HEK293 (cell line): ENCODE results near the gene CSF2.

ENCODE experiments used
- CTCF ChIA-PET: fragments of 350-600 bp; formaldehyde crosslinking; extraction: SDS; loops from one replicate; lab custom pipeline; 2021; ENCODE audit warnings: antibody characterized with exemption; lab: Yijun Ruan, JAX
- POLR2A ChIA-PET: fragments of 300-600 bp; formaldehyde crosslinking; extraction: SDS; loops from one replicate; lab custom pipeline; 2020; ENCODE audit warnings: antibody characterized with exemption, inconsistent platforms; lab: Yijun Ruan, JAX
- H3K27ac ChIP-seq: fragments of 200-500 bp; sonication (Bioruptor generic); 2 replicates; pipeline ENCODE4 v1.5.1; 2014; ENCODE audit warnings: low read depth, low read length, control low read depth, inconsistent platforms; ENCODE audit errors: extremely low read depth
- H3K36me3 ChIP-seq, 2 experiments: fragments of 200-500 bp in 1 of 2; sonication (Bioruptor generic) in 1 of 2; 1 replicate in 1 of 2; 2 replicates in 1 of 2; pipeline ENCODE4 v1.5.1; 2014 to 2017; ENCODE audit warnings: inconsistent platforms in 2 of 2, low read length in 2 of 2; ENCODE audit not compliant: control insufficient read depth in 2 of 2, insufficient read depth in 1 of 2
- H3K4me1 ChIP-seq: fragments of 200-500 bp; sonication (Bioruptor generic); 2 replicates; pipeline ENCODE4 v1.5.1; 2014; ENCODE audit warnings: mild to moderate bottlenecking, low read length, inconsistent platforms; ENCODE audit not compliant: control insufficient read depth, insufficient read depth
- H3K4me3 ChIP-seq: 2 replicates; pipeline ENCODE4 v1.5.1; 2011; ENCODE audit warnings: low read depth, mild to moderate bottlenecking, control low read depth, low read length, moderate library complexity
- H3K9me3 ChIP-seq: fragments of 200-500 bp; sonication (Bioruptor generic); 2 replicates; pipeline ENCODE4 v1.5.1; 2014; ENCODE audit warnings: low read depth, low read length, inconsistent platforms; ENCODE audit not compliant: control insufficient read depth, insufficient read depth
- IKZF3 ChIP-seq: fragments of 450-650 bp; IDR thresholded peaks from 2 replicates; pipeline ENCODE4 v1.5.0; 2018; ENCODE audit warnings: missing biosample characterization, mild to moderate bottlenecking, missing genetic modification characterization, moderate library complexity
- ZBTB20 ChIP-seq: fragments of 450-650 bp; formaldehyde crosslinking; IDR thresholded peaks from 2 replicates; pipeline ENCODE4 v1.5.1; 2016; ENCODE audit warnings: missing biosample characterization, missing genetic modification characterization
- ZBTB48 ChIP-seq: fragments of 450-650 bp; formaldehyde crosslinking; IDR thresholded peaks from 2 replicates; pipeline ENCODE4 v1.5.1; 2016; ENCODE audit warnings: missing biosample characterization, missing genetic modification characterization
- ZBTB7A ChIP-seq: fragments of 450-650 bp; formaldehyde crosslinking; IDR thresholded peaks from 2 replicates; pipeline ENCODE4 v1.5.1; 2016; ENCODE audit warnings: low read depth, missing biosample characterization, missing genetic modification characterization
- ZEB2 ChIP-seq: fragments of 450-650 bp; formaldehyde crosslinking; IDR thresholded peaks from 2 replicates; pipeline ENCODE4 v1.5.1; 2016; ENCODE audit warnings: missing biosample characterization, missing genetic modification characterization
- ZIC2 ChIP-seq: fragments of 450-650 bp; formaldehyde crosslinking; IDR thresholded peaks from 2 replicates; pipeline ENCODE4 v1.5.1; 2016; ENCODE audit warnings: missing biosample characterization, missing genetic modification characterization
- ZNF10 ChIP-seq: fragments of 450-650 bp; formaldehyde crosslinking; IDR thresholded peaks from 2 replicates; pipeline ENCODE4 v1.5.1; 2017; ENCODE audit warnings: missing biosample characterization, missing genetic modification characterization
- ZNF248 ChIP-seq: fragments of 450-650 bp; formaldehyde crosslinking; IDR thresholded peaks from 2 replicates; pipeline ENCODE4 v1.5.1; 2017; ENCODE audit warnings: missing biosample characterization, missing genetic modification characterization
- ZNF335 ChIP-seq: fragments of 450-650 bp; formaldehyde crosslinking; conservative IDR thresholded peaks from 2 replicates; pipeline ENCODE4 v1.5.1; 2016; ENCODE audit warnings: missing biosample characterization, missing genetic modification characterization
- ZNF623 ChIP-seq: fragments of 450-650 bp; formaldehyde crosslinking; IDR thresholded peaks from 2 replicates; pipeline ENCODE4 v1.5.1; 2016; ENCODE audit warnings: missing biosample characterization, missing genetic modification characterization
- ZNF660 ChIP-seq: fragments of 450-650 bp; IDR thresholded peaks from 2 replicates; pipeline ENCODE4 v1.5.1; 2018; ENCODE audit warnings: missing biosample characterization, mild to moderate bottlenecking, missing genetic modification characterization
- ZNF664 ChIP-seq: fragments of 450-650 bp; formaldehyde crosslinking; IDR thresholded peaks from 2 replicates; pipeline ENCODE4 v1.5.1; 2016; ENCODE audit warnings: missing biosample characterization, missing genetic modification characterization
- ZNF704 ChIP-seq: fragments of 450-650 bp; formaldehyde crosslinking; IDR thresholded peaks from 2 replicates; pipeline ENCODE4 v1.5.1; 2016; ENCODE audit warnings: missing biosample characterization, missing genetic modification characterization
- TF ChIP-seq, protein P1 (sequence below): fragments of 450-650 bp; formaldehyde crosslinking; IDR thresholded peaks from 2 replicates; pipeline ENCODE4 v1.5.1; 2016; ENCODE audit warnings: missing biosample characterization, missing genetic modification characterization
- TF ChIP-seq, protein P2 (sequence below): fragments of 450-650 bp; formaldehyde crosslinking; IDR thresholded peaks from 2 replicates; pipeline ENCODE4 v1.5.1; 2016; ENCODE audit warnings: missing biosample characterization, missing genetic modification characterization
- TF ChIP-seq, protein P3 (sequence below): fragments of 450-650 bp; formaldehyde crosslinking; IDR thresholded peaks from 2 replicates; pipeline ENCODE4 v1.5.1; 2017; ENCODE audit warnings: missing biosample characterization, missing genetic modification characterization
- TF ChIP-seq, protein P4 (sequence below): fragments of 450-650 bp; formaldehyde crosslinking; IDR thresholded peaks from 2 replicates; pipeline ENCODE4 v1.5.1; 2016; ENCODE audit warnings: missing biosample characterization, missing genetic modification characterization
- TF ChIP-seq, protein P5 (sequence below): fragments of 450-650 bp; formaldehyde crosslinking; IDR thresholded peaks from 2 replicates; pipeline ENCODE4 v1.5.1; 2016; ENCODE audit warnings: missing biosample characterization, missing genetic modification characterization

Gene CSF2

DNA sequence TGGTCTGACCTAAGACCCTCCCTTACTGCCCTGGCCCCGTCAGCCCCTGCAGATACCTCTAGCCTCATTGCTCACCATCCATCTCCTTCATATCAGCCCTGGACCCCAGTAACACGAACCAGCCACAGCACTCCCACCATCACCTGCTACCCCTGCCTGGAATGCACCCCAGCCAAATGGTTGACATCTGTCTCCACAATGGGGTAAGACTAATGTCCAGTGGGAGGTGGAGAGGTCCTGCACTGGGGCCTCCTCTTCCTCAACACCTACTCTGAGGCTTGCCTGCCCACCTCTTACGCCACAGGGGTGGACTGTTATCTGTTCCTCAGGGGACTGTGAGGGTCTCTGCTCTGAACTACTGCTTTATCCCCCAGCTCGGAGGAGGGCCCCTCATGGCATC is 12.1 kb downstream of the CSF2 start:
- POLR2A ChIA-PET, result no interaction called here
- TF ChIP-seq ZBTB7A (tag by site-specific recombination) (no peak), IKZF3 (tag by site-specific recombination) (no peak), ZBTB20 (tag by site-specific recombination) (no peak), ZNF10 (tag by site-specific recombination) (peak; percentile 17; the same call in 1 of the 2 replicates), ZNF704 (tag by site-specific recombination) (no peak)

GRCh38 chr5:132086277-132086794 is 12.7 kb downstream of the CSF2 start:
- Histone ChIP-seq H3K4me1 (0 out of 2 replicates have a peak, but pooled peaks cover 6% of the 10 kb centered on the region), H3K36me3 (no peaks in the 10 kb centered on the region), H3K27ac (no peak overlapping the region), H3K4me3 (no peak overlapping the region), H3K9me3 (no peaks in the 10 kb centered on the region)
- ChIA-PET POLR2A (no interaction called here), CTCF (interaction anchor here (0.7 to 1.5 kb wide), 3 partner anchors 48 to 290 kb away, joined by 3 read pairs; no protein-coding TSS in a partner anchor)
- TF ChIP-seq ZNF248 (tag by site-specific recombination) (no peak), ZEB2 (tag by site-specific recombination) (0 out of 2 replicates have a peak, but pooled peaks have one; percentile 23), ZNF664 (tag by site-specific recombination) (no peak), ZNF660 (tag by site-specific recombination) (peak; percentile 35; the same call in 1 of the 2 replicates), ZNF623 (tag by site-specific recombination) (0 out of 2 replicates have a peak, but pooled peaks have one; percentile 9), ZBTB48 (peak; percentile 48; the same call in 1 of the 2 replicates), ZNF335 (peak; percentile 39; the same call in 1 of the 2 replicates), ZIC2 (tag by site-specific recombination) (0 out of 2 replicates have a peak, but pooled peaks have one; percentile 19)
- TF ChIP-seq, protein P1, sequence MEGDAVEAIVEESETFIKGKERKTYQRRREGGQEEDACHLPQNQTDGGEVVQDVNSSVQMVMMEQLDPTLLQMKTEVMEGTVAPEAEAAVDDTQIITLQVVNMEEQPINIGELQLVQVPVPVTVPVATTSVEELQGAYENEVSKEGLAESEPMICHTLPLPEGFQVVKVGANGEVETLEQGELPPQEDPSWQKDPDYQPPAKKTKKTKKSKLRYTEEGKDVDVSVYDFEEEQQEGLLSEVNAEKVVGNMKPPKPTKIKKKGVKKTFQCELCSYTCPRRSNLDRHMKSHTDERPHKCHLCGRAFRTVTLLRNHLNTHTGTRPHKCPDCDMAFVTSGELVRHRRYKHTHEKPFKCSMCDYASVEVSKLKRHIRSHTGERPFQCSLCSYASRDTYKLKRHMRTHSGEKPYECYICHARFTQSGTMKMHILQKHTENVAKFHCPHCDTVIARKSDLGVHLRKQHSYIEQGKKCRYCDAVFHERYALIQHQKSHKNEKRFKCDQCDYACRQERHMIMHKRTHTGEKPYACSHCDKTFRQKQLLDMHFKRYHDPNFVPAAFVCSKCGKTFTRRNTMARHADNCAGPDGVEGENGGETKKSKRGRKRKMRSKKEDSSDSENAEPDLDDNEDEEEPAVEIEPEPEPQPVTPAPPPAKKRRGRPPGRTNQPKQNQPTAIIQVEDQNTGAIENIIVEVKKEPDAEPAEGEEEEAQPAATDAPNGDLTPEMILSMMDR (tag by site-specific recombination), result no peak
- TF ChIP-seq, protein P2, sequence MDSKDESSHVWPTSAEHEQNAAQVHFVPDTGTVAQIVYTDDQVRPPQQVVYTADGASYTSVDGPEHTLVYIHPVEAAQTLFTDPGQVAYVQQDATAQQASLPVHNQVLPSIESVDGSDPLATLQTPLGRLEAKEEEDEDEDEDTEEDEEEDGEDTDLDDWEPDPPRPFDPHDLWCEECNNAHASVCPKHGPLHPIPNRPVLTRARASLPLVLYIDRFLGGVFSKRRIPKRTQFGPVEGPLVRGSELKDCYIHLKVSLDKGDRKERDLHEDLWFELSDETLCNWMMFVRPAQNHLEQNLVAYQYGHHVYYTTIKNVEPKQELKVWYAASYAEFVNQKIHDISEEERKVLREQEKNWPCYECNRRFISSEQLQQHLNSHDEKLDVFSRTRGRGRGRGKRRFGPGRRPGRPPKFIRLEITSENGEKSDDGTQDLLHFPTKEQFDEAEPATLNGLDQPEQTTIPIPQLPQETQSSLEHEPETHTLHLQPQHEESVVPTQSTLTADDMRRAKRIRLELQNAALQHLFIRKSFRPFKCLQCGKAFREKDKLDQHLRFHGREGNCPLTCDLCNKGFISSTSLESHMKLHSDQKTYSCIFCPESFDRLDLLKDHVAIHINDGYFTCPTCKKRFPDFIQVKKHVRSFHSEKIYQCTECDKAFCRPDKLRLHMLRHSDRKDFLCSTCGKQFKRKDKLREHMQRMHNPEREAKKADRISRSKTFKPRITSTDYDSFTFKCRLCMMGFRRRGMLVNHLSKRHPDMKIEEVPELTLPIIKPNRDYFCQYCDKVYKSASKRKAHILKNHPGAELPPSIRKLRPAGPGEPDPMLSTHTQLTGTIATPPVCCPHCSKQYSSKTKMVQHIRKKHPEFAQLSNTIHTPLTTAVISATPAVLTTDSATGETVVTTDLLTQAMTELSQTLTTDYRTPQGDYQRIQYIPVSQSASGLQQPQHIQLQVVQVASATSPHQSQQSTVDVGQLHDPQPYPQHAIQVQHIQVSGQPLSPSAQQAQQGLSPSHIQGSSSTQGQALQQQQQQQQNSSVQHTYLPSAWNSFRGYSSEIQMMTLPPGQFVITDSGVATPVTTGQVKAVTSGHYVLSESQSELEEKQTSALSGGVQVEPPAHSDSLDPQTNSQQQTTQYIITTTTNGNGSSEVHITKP (tag by site-specific recombination), result peak; percentile 72
- TF ChIP-seq, protein P3, sequence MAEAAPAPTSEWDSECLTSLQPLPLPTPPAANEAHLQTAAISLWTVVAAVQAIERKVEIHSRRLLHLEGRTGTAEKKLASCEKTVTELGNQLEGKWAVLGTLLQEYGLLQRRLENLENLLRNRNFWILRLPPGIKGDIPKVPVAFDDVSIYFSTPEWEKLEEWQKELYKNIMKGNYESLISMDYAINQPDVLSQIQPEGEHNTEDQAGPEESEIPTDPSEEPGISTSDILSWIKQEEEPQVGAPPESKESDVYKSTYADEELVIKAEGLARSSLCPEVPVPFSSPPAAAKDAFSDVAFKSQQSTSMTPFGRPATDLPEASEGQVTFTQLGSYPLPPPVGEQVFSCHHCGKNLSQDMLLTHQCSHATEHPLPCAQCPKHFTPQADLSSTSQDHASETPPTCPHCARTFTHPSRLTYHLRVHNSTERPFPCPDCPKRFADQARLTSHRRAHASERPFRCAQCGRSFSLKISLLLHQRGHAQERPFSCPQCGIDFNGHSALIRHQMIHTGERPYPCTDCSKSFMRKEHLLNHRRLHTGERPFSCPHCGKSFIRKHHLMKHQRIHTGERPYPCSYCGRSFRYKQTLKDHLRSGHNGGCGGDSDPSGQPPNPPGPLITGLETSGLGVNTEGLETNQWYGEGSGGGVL (tag by site-specific recombination), result peak; percentile 47; the same call in 1 of the 2 replicates
- TF ChIP-seq, protein P4, sequence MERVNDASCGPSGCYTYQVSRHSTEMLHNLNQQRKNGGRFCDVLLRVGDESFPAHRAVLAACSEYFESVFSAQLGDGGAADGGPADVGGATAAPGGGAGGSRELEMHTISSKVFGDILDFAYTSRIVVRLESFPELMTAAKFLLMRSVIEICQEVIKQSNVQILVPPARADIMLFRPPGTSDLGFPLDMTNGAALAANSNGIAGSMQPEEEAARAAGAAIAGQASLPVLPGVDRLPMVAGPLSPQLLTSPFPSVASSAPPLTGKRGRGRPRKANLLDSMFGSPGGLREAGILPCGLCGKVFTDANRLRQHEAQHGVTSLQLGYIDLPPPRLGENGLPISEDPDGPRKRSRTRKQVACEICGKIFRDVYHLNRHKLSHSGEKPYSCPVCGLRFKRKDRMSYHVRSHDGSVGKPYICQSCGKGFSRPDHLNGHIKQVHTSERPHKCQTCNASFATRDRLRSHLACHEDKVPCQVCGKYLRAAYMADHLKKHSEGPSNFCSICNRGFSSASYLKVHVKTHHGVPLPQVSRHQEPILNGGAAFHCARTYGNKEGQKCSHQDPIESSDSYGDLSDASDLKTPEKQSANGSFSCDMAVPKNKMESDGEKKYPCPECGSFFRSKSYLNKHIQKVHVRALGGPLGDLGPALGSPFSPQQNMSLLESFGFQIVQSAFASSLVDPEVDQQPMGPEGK (tag by site-specific recombination), result peak; percentile 29; the same call in 1 of the 2 replicates
- TF ChIP-seq, protein P5, sequence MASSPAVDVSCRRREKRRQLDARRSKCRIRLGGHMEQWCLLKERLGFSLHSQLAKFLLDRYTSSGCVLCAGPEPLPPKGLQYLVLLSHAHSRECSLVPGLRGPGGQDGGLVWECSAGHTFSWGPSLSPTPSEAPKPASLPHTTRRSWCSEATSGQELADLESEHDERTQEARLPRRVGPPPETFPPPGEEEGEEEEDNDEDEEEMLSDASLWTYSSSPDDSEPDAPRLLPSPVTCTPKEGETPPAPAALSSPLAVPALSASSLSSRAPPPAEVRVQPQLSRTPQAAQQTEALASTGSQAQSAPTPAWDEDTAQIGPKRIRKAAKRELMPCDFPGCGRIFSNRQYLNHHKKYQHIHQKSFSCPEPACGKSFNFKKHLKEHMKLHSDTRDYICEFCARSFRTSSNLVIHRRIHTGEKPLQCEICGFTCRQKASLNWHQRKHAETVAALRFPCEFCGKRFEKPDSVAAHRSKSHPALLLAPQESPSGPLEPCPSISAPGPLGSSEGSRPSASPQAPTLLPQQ (tag by site-specific recombination), result peak; percentile 35

More for the DNA sequence above, 12.1 kb downstream of the CSF2 start:
- no peaks in the 10 kb centered on the region for H3K9me3 ChIP-seq
- H3K4me3 ChIP-seq, result no peak overlapping the region
- CTCF ChIA-PET, result interaction anchor here (0.7 to 1.7 kb wide), 4 partner anchors 22 to 291 kb away, joined by 3 to 4 read pairs (median 3); no protein-coding TSS in a partner anchor
- no peak overlapping the region for H3K27ac ChIP-seq
- no peaks in the 10 kb centered on the region for H3K36me3 ChIP-seq
- H3K4me1 ChIP-seq, result 0 out of 2 replicates have a peak, but pooled peaks cover 6% of the 10 kb centered on the region
